Endometrial microvascular endothelial cells (primary cell): ENCODE results near the gene C1orf87. TPM values are rescaled to one million over a fixed set of nuclear protein-coding genes. Genes with fewer than 3 reads are reported as not detected.

Source experiments
- in situ Hi-C: cut with HindIII; loops from 2 replicates; pipeline ENCODE4 v1.10.0; 2017; ENCODE audit warnings: low sequenced_read_pairs, low pct_unique_long_range_greater_than_20kb; ENCODE audit errors: inconsistent ontology term
- total RNA-seq: library from RNA; depleted of rRNA; stranded (reverse); fragments of >200 nt; gene quantifications from one replicate; pipeline ENCODE4 v1.2.3, GENCODE V29; 2015; ENCODE audit errors: inconsistent ontology term

The C1orf87 gene
- total RNA-seq, 1 donor from 2014 or later = not detected

DNA sequence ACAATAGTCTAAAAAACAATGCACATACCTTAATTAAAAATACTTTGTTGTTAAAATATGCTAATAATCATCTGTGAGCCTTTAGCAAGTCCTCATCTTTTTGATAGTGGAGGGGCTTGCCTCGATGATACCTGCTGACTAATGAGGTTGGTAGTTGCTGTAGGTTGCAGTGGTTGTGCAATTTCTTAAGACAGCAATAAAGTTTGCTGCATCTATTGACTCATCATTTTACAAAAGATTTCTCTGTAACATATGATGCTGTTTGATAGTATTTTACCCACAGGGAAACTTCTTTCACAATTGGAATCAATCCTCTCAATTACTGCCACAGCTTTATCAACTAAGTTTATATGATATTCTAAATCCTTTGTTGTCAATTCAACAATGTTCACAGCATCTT, 7.6 kb downstream of the C1orf87 start:
- in situ Hi-C loops = no loop called here

- in situ Hi-C loops = no loop called here
These were observed 8.4 kb downstream of the C1orf87 start for GRCh38 chr1:60065199-60065598.

- in situ Hi-C loops = no loop called here
These were observed 10.0 kb downstream of the C1orf87 start for GRCh38 chr1:60063561-60063960.

GRCh38 chr1:60059468-60059867, 14.1 kb downstream of the C1orf87 start:
- in situ Hi-C loops = no loop called here

DNA sequence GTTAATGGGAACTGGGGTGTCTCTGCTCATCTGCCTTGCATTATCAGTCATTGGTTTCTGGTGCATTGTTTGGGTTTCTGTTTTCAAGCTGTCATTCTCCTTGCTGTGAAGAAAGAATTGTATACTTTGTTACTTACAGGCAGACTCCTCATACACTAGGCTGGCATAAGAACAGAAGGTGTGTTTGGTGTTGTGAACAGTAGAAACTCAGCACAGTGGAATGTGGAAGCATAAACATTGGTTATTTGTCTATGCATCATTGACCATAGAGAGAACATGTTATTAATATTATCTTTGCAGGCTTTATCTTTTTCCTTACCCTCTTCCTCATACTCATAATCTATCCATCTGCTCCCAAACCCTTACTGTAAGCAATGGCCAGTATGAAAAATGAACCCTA, 18.2 kb downstream of the C1orf87 start:
- in situ Hi-C loops = no loop called here

GRCh38 chr1:60054374-60054773, 19.2 kb downstream of the C1orf87 start:
- in situ Hi-C loops = no loop called here

GRCh38 chr1:60052601-60053000, 21.0 kb downstream of the C1orf87 start:
- in situ Hi-C loops = no loop called here

DNA sequence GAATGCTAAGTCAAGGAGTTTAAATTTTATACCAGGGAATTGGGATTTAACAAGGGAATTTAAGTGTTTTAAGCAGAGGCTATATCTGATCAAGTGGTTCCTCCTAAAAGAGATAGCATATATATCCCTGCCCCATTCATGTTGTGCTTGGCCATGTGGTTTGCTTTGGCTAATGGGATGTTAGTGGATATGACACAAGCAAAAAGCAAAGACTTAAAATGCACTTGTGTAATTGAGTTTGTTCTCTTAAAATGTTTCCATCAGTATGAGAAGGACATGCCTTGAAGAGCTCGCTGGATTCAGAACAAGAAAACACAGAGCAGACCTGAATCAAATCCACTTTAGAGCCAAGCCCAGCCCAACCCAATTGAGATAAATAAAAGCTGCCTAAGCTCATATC, 22.4 kb downstream of the C1orf87 start:
- in situ Hi-C loops = no loop called here

- in situ Hi-C loops = no loop called here
These were observed 24.4 kb downstream of the C1orf87 start for GRCh38 chr1:60049188-60049587.

- in situ Hi-C loops = no loop called here
These were observed 28.7 kb downstream of the C1orf87 start for GRCh38 chr1:60044881-60045280.

GRCh38 chr1:60041783-60042182, 31.8 kb downstream of the C1orf87 start:
- in situ Hi-C loops = no loop called here

DNA sequence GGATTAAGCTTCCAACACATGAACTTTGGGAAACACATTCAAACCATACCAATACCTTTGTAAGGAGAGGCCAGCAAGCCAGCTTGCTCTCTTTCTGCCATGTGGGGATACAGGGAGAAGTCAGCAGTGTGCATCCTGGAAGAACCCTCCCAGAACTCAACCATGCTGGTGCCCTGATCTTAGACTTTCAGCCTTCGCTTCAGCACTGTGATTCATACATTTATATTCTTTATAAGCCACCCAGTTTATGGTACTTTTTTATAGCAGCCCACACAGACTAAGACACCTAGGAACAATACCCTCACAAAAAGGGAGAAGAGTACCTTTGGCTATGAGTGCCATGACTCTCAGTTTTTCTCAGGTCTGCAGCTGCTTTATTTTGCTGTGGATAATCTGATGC, 35.9 kb downstream of the C1orf87 start:
- in situ Hi-C loops = no loop called here

- in situ Hi-C loops = no loop called here
These were observed 36.6 kb downstream of the C1orf87 start for GRCh38 chr1:60036856-60037460.

DNA sequence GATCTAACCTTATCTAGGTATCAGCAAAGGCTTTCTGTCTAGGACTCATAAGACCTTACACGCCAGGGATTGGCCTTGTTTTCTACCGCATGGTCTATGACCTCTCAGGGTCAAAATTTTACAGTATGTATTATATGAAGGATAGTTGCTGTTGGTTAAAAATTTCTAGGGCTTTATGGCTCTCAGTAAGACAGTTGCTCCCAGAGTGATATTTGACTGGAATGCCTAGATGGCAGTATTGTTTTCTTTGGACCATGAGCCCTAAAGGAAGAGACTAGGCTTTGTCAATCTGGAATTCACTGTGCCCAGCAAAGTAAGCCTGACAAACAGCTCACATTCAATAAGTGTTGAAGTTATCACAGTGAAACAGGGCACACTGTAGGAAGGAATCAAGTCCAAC, 37.6 kb downstream of the C1orf87 start:
- in situ Hi-C loops = no loop called here

DNA sequence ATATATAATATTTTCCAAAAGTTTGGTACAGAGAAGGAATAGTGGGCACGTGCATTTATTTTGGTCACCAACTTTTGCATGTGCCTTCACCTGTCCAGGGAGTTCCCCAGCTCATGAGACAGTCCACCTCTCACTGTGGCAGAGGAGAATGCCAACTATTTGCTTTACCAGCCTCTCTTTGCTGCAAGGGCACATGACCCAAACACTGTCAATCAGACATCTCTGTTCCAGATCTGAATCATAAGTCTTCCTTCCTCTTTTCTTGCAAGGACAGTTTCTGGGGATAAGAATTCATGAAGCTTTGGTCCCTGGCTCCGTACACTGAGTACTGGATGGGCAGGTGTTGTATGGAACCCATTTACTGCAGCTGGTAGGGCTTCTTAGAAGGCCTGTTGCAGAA, 38.6 kb downstream of the C1orf87 start:
- in situ Hi-C loops = no loop called here

GRCh38 chr1:60033066-60033465, 40.5 kb downstream of the C1orf87 start:
- in situ Hi-C loops = no loop called here

GRCh38 chr1:60031146-60031545, 42.4 kb downstream of the C1orf87 start:
- in situ Hi-C loops = no loop called here

- in situ Hi-C loops = no loop called here
These were observed 48.0 kb downstream of the C1orf87 start for GRCh38 chr1:60025552-60025951.

DNA sequence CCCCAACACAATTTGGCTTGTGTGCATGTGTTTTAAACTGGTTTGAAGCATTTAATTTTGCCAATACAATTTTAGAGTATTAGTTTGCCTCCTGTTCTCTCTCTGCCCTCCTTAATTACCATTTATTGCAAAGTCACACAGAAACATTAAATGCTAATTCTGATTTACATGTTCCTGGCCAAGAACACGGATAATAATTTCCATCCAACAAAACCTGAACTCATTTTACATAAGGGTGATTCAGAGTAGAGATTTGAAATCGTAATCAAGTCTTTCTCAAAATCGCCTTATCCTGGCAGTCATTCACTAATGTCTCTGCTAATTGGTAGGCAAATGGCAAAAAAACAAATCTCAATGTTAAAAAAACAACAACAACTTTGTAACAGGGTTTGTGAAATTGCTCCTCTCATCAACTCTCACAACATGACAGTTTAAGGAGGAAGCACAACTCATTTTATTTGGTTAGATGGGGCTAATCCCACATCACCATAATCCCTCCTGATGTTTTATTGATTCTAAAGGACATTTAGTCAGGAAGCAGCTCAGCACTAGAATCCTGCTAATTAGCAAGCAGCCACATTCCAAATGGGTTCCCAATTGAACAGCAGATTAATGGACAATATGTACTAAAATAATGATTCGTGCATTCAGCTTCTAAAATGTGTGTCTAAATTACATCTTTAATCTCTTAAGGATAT, 55.9 kb downstream of the C1orf87 start:
- in situ Hi-C loops = no loop called here

DNA sequence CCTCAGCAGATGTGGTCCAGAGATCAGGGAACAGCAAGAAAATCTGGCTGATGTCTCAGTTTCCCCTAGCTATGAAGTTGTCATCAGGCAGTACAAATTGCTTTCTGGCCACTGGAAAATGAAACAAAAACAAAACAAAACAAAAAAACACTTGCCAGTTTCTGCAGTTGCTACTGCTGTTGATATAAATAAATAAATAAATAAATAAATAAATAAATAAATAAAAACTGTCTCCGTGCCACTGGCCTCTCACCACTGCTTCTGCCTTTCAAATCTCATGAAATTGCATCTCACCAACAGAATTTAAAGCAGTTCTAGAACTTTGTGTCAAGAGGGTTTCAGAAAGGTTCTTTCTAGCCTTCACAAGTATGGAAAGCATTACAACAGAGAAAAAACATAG, 62.9 kb downstream of the C1orf87 start:
- in situ Hi-C loops = no loop called here

DNA sequence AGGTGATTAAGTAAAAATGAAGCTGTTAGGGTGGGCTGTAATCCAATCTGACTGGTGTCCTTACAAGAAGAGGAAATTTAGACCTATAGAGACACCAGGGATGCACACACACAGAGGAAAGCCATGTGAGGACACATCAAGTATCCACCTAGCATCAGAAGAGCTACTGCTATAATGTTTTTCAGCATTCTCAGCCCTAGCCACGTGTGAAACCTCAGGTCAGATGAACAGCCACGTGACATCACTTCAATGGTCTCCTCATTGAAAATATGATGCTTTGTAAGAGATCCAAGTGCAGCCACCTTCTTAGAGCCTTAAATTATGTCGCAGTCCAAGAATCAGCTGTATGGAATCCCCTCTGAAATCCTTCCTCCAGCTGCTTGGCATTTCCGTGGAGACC, 65.1 kb downstream of the C1orf87 start:
- in situ Hi-C loops = no loop called here
